T-cell (primary cell): ENCODE data around the gene ZBTB21. TPM values are rescaled to one million over a fixed set of nuclear protein-coding genes. Genes with fewer than 3 reads are reported as not detected.

Experiments used
- ATAC-seq, 4 experiments: fragments of 200-7000 bp in 3 of 4; fragments of 150-1000 bp in 1 of 4; cut with Tn5 transposase; replicated peaks in 1 of 4; 1 replicate in 3 of 4; 2 replicates in 1 of 4; pipeline ENCODE4 v1.10.0; 2021; ENCODE audit warnings: moderate library complexity in 3 of 4, mild to moderate bottlenecking in 2 of 4, moderate number of reproducible peaks in 1 of 4
- CTCF ChIA-PET, 2 donors: fragments of 300-600 bp; sonication (Branson Sonifier 250); formaldehyde crosslinking; loops; one replicate each; lab custom pipeline; 2022; ENCODE audit warnings: antibody characterized with exemption in 2 of 2; lab: Charles Lee
- POLR2A ChIA-PET, 2 donors: fragments of 300-600 bp; sonication (Branson Sonifier 250); formaldehyde crosslinking; loops; one replicate each; lab custom pipeline; 2022; ENCODE audit warnings: antibody characterized with exemption in 2 of 2; lab: Charles Lee
- DNase-seq, 35 experiments: peaks; one replicate each; pipeline versions ENCODE4 v3.0.0 to v3.0.0-alpha.2; 2013 to 2023
- H3K27ac ChIP-seq: one replicate; pipeline ENCODE4 v1.5.1; 2013; ENCODE audit warnings: low read length
- H3K27me3 ChIP-seq, 2 experiments: replicated peaks in 1 of 2; 1 replicate in 1 of 2; 2 replicates in 1 of 2; pipeline versions ENCODE4 v1.6.1 to v1.7.0; 2013; ENCODE audit warnings: low read length in 1 of 2, mixed read lengths in 1 of 2; ENCODE audit not compliant: control insufficient read depth in 2 of 2, insufficient read depth in 2 of 2; ENCODE audit errors: extremely low read depth in 1 of 2
- H3K36me3 ChIP-seq, 2 donors: 1 replicate in 1 of 2; 2 replicates in 1 of 2; pipeline versions ENCODE4 v1.6.1 to v1.7.0; 2013; ENCODE audit warnings: low read length in 1 of 2; ENCODE audit not compliant: control insufficient read depth in 2 of 2, insufficient read depth in 1 of 2; ENCODE audit errors: extremely low read depth in 1 of 2
- H3K4me1 ChIP-seq, 2 experiments: 1 replicate in 1 of 2; 2 replicates in 1 of 2; pipeline versions ENCODE4 v1.6.1 to v1.7.0; 2013; ENCODE audit warnings: low read length in 2 of 2, mixed read lengths in 1 of 2; ENCODE audit not compliant: insufficient read depth in 2 of 2, control insufficient read depth in 1 of 2; ENCODE audit errors: extremely low read depth in 1 of 2
- H3K4me3 ChIP-seq, 2 donors: 1 replicate in 1 of 2; 2 replicates in 1 of 2; pipeline versions ENCODE4 v1.5.1 to v1.7.0; 2013; ENCODE audit warnings: mild to moderate bottlenecking in 2 of 2, low read length in 1 of 2, moderate library complexity in 1 of 2; ENCODE audit not compliant: control insufficient read depth in 1 of 2; ENCODE audit errors: extremely low read depth in 1 of 2
- H3K9me3 ChIP-seq: 2 replicates; pipeline ENCODE4 v1.7.0; 2013
- H3K27ac Mint-ChIP-seq, 2 donors: one replicate each; pipeline ENCODE4 v1.8.0; 2020 to 2021; ENCODE audit warnings: mild to moderate bottlenecking in 2 of 2, mixed read lengths in 2 of 2
- H3K27me3 Mint-ChIP-seq, 2 donors: one replicate each; pipeline ENCODE4 v1.8.0; 2021 to 2022; ENCODE audit warnings: mixed read lengths in 2 of 2
- H3K36me3 Mint-ChIP-seq: one replicate; pipeline ENCODE4 v1.8.0; 2021; ENCODE audit warnings: mixed read lengths
- H3K4me1 Mint-ChIP-seq, 3 donors: one replicate each; pipeline ENCODE4 v1.8.0; 2020 to 2022; ENCODE audit warnings: mixed read lengths in 3 of 3, mild to moderate bottlenecking in 1 of 3
- H3K4me3 Mint-ChIP-seq, 3 donors: one replicate each; pipeline ENCODE4 v1.8.0; 2020 to 2022; ENCODE audit warnings: mild to moderate bottlenecking in 3 of 3, mixed read lengths in 3 of 3, moderate library complexity in 3 of 3
- H3K9me3 Mint-ChIP-seq, 3 donors: one replicate each; pipeline ENCODE4 v1.8.0; 2020 to 2022; ENCODE audit warnings: mixed read lengths in 3 of 3
- WGBS: methylation state at CpG from one replicate; pipeline ENCODE4 v1.1.5; 2013; ENCODE audit warnings: missing lambda C conversion rate; ENCODE audit not compliant: insufficient coverage; 5-methylcytosine and 5-hydroxymethylcytosine counted together
- total RNA-seq, 35 experiments: library from RNA in 6 of 35; stranded (reverse) in 6 of 35; fragments of 120-200 nt in 1 of 35; gene quantifications; one replicate each; pipeline versions ENCODE4 v1.2.1 to v1.2.4 and lab custom pipeline; 2013 to 2026

ZBTB21 gene
- total RNA-seq, 5 donors from 2014 or later (not counting 1 experiment from before 2014, with no cell fraction given): 17.6 to 119 (median 25.9) TPM

DNA sequence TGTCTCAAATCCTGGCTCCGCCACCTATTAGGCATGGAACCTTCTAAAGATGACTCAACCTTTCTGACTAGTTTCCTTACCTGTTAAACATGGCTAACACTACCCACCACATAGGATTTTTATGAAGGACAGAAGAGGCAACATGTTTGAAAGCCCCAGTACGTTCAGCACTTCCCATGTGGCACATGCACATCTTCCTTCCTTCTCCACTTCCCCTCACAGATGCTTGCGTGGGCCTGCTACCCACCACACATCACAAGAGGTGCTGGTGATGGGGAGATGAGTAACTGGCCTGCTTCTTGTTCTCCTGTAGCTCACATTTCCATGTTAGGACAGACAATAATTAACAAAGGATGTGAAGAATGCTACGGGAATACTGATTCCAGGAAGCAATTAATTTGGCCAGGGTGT is 7.1 kb downstream of the ZBTB21 start:
- POLR2A ChIA-PET: interaction anchor here (0.8 to 0.9 kb wide), 2 partner anchors 8 to 43 kb away, joined by 3 to 5 read pairs; no protein-coding TSS in a partner anchor

DNA sequence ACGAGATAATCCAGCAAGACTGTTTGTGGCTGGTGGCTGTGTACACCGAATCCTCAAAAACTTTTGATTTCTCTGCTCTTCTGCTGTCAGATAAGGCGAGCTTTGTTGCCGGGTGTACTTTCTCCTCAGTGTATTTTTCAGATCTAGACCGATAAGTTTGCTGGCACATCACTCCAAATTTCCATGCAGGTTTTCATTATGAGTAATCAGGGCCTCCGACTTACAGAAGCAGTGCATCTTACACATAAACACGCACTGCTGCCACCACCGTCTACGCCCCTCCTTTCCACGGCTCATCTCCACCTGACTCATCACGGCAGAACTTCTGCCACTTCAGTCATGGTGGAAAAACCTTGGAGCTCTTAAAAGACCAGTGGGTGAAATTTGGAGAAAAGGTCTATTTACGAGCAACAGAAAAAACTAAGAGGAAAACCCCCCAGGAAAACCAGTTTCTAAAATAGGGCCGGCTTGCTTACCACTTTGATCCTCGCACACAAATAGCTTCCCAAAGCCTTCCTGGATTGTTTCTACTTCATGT is 7.7 kb downstream of the ZBTB21 start:
- DNase-seq: peak in 10 of 35 experiments; percentile 7 to 45 (median 20)
- no peaks in the 10 kb centered on the region for H3K9me3 Mint-ChIP-seq
- Histone ChIP-seq H3K4me3 (no peak overlapping the region), H3K36me3 (peaks cover 0 to 16% of the 10 kb centered on the region in 2 donors), H3K4me1 (peaks cover 0 to 9% of the 10 kb centered on the region in 2 experiments), H3K9me3 (no peaks in the 10 kb centered on the region), H3K27me3 (no peaks in the 10 kb centered on the region), H3K27ac (no peak overlapping the region)
- H3K36me3 Mint-ChIP-seq: peaks cover 41% of the 10 kb centered on the region
- POLR2A ChIA-PET: interaction anchor here (0.8 to 0.9 kb wide), 2 partner anchors 9 to 43 kb away, joined by 3 to 5 read pairs; no protein-coding TSS in a partner anchor
- no peaks in the 10 kb centered on the region for H3K27me3 Mint-ChIP-seq
- peak overlapping the region; percentile 77 for H3K27ac Mint-ChIP-seq
- peaks cover 36 to 60% (median 41%) of the 10 kb centered on the region in 3 donors for H3K4me1 Mint-ChIP-seq
- H3K4me3 Mint-ChIP-seq: peak overlapping the region in 2 of 3 donors; percentile 21 to 49
- peak; percentile 61 to 93 (median 91) for ATAC-seq
- CTCF ChIA-PET: no interaction called here
- 27% methylated on average over 5 of the region's 14 CpGs for WGBS

More for the DNA sequence above, 7.1 kb downstream of the ZBTB21 start:
- ATAC-seq (no peak), DNase-seq (no peak)
- CTCF ChIA-PET: no interaction called here
- H3K9me3 Mint-ChIP-seq: no peaks in the 10 kb centered on the region
- H3K4me3 Mint-ChIP-seq: peak overlapping the region in 1 of 3 donors; percentile 21
- Histone ChIP-seq H3K9me3 (no peaks in the 10 kb centered on the region), H3K36me3 (peaks cover 0 to 16% of the 10 kb centered on the region in 2 donors), H3K4me3 (no peak overlapping the region), H3K4me1 (peaks cover 0 to 11% of the 10 kb centered on the region in 2 experiments), H3K27ac (no peak overlapping the region), H3K27me3 (no peaks in the 10 kb centered on the region)
- H3K27ac Mint-ChIP-seq: peak overlapping the region in 1 of 2 donors; percentile 7
- H3K27me3 Mint-ChIP-seq: no peaks in the 10 kb centered on the region
- peaks cover 42 to 66% (median 46%) of the 10 kb centered on the region in 3 donors for H3K4me1 Mint-ChIP-seq
- peaks cover 46% of the 10 kb centered on the region for H3K36me3 Mint-ChIP-seq
- WGBS: no CpG with 5 or more reads among the region's 4 CpGs

DNA sequence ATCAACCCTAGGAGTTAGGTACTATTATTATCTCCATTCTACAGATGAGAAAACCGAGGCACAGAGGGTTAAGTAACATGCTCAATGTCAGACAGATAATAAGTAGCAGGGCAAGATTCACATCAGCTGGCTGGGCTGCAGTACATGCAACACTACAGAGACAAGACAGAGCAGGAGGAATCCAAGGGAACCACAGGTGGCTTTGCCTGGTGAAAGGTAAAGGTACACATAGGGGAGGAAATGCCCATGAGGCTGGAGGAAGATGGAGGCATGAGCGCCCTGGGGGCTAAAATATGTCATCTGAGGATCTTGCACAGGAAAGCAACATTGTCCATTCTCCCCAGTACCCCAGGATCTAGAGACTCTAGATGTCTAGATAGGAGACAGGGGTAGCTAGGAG is 8.4 kb downstream of the ZBTB21 start:
- no peak overlapping the region for H3K4me3 ChIP-seq
- Mint-ChIP-seq H3K4me3 (no peak overlapping the region), H3K4me1 (peaks cover 33 to 55% (median 34%) of the 10 kb centered on the region in 3 donors), H3K36me3 (peaks cover 40% of the 10 kb centered on the region), H3K27ac (peak overlapping the region; percentile 40 to 64), H3K9me3 (no peaks in the 10 kb centered on the region), H3K27me3 (no peaks in the 10 kb centered on the region)
- H3K4me1 ChIP-seq: peaks cover 0 to 9% of the 10 kb centered on the region in 2 experiments
- H3K9me3 ChIP-seq: no peaks in the 10 kb centered on the region
- no peak for DNase-seq
- H3K27ac ChIP-seq: no peak overlapping the region
- POLR2A ChIA-PET: interaction anchor here in 1 of 2 donors (0.6 kb wide), 1 partner anchor 10 kb away, joined by 4 read pairs; no protein-coding TSS in a partner anchor
- ATAC-seq: no peak
- peaks cover 0 to 16% of the 10 kb centered on the region in 2 donors for H3K36me3 ChIP-seq
- no CpG with 5 or more reads among the region's 2 CpGs for WGBS
- no peaks in the 10 kb centered on the region for H3K27me3 ChIP-seq
- CTCF ChIA-PET: no interaction called here

DNA sequence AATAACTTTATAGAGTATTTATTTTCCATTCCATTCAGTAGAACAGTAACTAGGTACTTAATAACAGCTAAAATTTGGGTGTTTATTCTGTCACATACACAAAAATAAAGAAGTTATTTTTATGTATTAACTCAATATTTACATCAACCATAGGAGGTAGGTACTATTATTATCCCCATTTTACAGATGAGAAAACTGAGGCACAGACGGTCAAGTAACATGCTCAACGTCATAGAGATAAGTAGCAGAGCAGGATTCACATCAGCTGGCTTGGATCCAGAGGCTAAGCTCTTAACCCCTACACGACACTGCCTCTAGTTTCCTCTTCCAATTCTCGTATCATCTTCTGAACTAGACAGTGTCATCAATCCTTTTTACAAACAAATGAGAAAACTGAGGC is 9.3 kb downstream of the ZBTB21 start:
- Mint-ChIP-seq H3K4me3 (no peak overlapping the region), H3K27me3 (no peaks in the 10 kb centered on the region), H3K9me3 (no peaks in the 10 kb centered on the region), H3K27ac (no peak overlapping the region), H3K4me1 (peaks cover 29 to 49% (median 31%) of the 10 kb centered on the region in 3 donors), H3K36me3 (peaks cover 45% of the 10 kb centered on the region)
- ATAC-seq (no peak), DNase-seq (no peak)
- H3K27ac ChIP-seq: no peak overlapping the region
- peaks cover 0 to 9% of the 10 kb centered on the region in 2 experiments for H3K4me1 ChIP-seq
- ChIA-PET CTCF (no interaction called here), POLR2A (interaction anchor here in 1 of 2 donors (0.6 kb wide), 1 partner anchor 9 kb away, joined by 4 read pairs; no protein-coding TSS in a partner anchor)
- 93% methylated on average over 4 of the region's 4 CpGs for WGBS
- peaks cover 0 to 21% of the 10 kb centered on the region in 2 donors for H3K36me3 ChIP-seq
- H3K4me3 ChIP-seq: no peak overlapping the region
- H3K27me3 ChIP-seq: no peaks in the 10 kb centered on the region
- no peaks in the 10 kb centered on the region for H3K9me3 ChIP-seq

DNA sequence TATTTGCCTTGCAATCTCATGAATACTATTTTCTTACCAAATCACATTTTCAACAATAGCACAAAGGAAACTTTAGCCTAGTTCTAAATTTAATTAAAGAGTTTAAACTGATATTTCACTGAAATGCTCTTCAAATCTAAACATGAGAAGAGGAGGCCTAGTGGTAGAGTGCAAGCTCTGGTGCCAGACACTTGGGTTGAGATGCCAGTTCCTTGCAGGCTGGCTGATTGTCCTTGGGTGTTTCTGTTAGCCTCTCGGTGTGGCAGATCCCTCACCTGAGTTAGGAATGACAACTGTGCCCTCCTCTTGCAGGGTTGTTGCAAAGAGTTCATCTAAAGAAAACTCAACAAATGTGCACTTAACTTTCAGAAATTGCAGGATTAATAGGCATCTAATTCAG is 12.5 kb downstream of the ZBTB21 start:
- ChIA-PET CTCF (no interaction called here), POLR2A (interaction anchor here in 1 of 2 donors (0.6 kb wide), 1 partner anchor 281 kb away, joined by 3 read pairs; no protein-coding TSS in a partner anchor)
- Histone ChIP-seq H3K27me3 (no peaks in the 10 kb centered on the region), H3K36me3 (peaks cover 0 to 34% of the 10 kb centered on the region in 2 donors), H3K9me3 (no peaks in the 10 kb centered on the region), H3K4me1 (peaks cover 0 to 8% of the 10 kb centered on the region in 2 experiments), H3K4me3 (no peak overlapping the region), H3K27ac (no peak overlapping the region)
- H3K36me3 Mint-ChIP-seq: peaks cover 66% of the 10 kb centered on the region
- no peak overlapping the region for H3K4me3 Mint-ChIP-seq
- peaks cover 0 to 6% (median 0%) of the 10 kb centered on the region in 3 donors for H3K9me3 Mint-ChIP-seq
- H3K27ac Mint-ChIP-seq: no peak overlapping the region
- peaks cover 14 to 27% (median 16%) of the 10 kb centered on the region in 3 donors for H3K4me1 Mint-ChIP-seq
- DNase-seq (no peak), ATAC-seq (no peak)
- 100% methylated on average over 1 of the region's 1 CpG for WGBS
- H3K27me3 Mint-ChIP-seq: no peaks in the 10 kb centered on the region

DNA sequence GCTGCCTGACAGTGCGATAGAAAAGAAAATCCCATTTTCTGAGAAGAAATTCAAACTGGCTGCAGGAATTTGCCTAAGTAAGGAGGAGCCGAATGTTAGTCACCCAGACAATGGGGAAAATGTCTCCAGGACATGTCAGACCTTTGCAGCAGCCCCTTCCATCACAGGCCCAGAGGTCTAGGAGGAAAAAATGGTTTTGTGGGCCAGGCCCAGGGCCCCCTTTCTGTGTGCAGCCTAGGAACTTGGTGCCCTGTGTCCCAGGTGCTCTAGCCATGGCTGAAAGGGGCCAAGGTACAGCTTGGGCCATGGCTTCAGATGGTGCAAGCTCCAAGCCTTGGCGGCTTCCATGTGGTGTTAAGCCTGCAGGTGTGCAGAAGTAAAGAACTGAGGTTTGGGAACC is 14.6 kb downstream of the ZBTB21 start:
- no peak overlapping the region for H3K4me3 Mint-ChIP-seq
- peaks cover 66% of the 10 kb centered on the region for H3K36me3 Mint-ChIP-seq
- H3K4me1 ChIP-seq: no peaks in the 10 kb centered on the region
- POLR2A ChIA-PET: no interaction called here
- peaks cover 0 to 14% (median 0%) of the 10 kb centered on the region in 3 donors for H3K4me1 Mint-ChIP-seq
- no peak for DNase-seq
- no peak overlapping the region for H3K27ac ChIP-seq
- H3K27me3 ChIP-seq: no peaks in the 10 kb centered on the region
- no peak for ATAC-seq
- no peaks in the 10 kb centered on the region for H3K27me3 Mint-ChIP-seq
- peaks cover 13 to 41% of the 10 kb centered on the region in 2 donors for H3K36me3 ChIP-seq
- 100% methylated on average over 1 of the region's 3 CpGs for WGBS
- no peaks in the 10 kb centered on the region for H3K9me3 ChIP-seq
- no peak overlapping the region for H3K27ac Mint-ChIP-seq
- CTCF ChIA-PET: no interaction called here
- peaks cover 0 to 6% (median 0%) of the 10 kb centered on the region in 3 donors for H3K9me3 Mint-ChIP-seq
- H3K4me3 ChIP-seq: no peak overlapping the region
